Islet of Langerhans (tissue), 1 donor: Measurements from ENCODE around the gene LY6G5C.
A peak's percentile ranks its signal among the peaks of the same experiment; 100 is the strongest.

ENCODE experiments used
- FAIRE-seq: peaks from one replicate; lab custom pipeline; 2011; peaks lifted over from hg19 to GRCh38; lab: Jason Lieb, UNC

LY6G5C gene

DNA sequence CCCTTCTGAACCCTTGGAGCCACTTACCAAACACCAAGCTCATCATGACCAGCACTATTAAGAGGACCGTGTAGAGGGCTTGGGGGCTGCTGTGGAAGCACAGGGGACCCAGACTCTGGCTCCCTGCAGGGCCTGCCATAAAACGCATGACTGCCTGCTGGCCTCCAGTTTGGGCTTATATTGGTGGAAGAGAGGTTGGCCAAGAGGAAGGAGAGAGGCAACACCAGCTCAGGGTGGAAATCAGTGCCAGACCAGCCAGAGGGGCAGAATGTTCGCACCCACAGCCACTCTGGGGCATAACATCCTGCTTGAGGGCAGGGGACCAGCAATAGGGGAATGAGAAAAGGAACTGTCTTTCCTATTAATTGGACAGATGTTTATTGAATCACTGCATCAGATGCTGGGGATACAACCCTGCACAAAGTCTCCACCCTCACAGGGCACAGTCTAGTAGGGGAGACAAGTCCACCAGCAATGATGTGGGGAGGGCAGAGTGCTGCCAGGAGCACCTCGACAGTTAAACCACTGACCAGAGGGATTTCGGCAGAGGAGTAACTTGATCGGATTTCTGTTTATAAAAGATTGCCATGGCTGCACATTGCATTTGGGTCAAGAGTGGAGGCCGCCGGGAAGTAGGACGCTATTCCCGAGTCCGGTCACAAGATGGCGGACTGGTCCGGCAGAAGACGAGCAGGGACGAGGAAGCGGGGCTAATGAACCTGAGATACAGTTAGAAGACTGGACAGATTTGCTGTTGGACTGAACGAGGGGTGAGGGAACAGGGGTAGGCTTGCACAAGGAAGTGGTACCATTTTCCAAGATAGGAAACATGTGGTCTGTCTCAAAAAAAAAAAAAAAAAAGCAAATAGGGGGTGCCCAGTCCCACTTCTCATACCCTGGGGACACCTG lies at the start of gene LY6G5C:
LY6G5C (minus strand) TSS at position 842 of the 909 bp plus-strand sequence; CDS start at position 148, 694 bp downstream.
- FAIRE-seq: peak; percentile 64

GRCh38 chr6:31729979-31730630 lies 49.2 kb upstream of the LY6G5C start:
- FAIRE-seq: no peak

DNA sequence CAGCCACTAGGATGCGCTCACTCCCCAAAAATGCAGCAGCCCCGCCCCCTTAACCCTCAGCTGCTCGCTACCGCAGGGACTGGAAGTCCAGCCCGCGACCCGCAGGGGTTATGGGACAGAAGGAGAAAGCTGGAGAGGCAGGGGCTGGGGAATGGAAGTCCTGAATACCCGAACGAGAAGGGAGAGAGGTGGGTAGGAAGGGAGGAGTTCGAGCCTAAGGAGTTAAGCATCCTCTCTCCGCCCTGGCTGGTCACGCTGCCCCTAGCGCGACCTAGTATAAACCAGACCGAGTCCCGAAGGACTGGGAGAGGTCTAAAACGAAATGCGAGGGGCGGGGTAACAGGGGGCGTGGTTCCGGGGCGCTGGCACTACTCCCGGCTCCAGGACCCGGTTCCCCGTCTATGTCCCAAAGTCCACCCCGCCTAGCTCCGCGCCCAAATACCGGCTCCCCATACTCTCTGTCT lies 48.7 kb upstream of the LY6G5C start:
- FAIRE-seq: no peak

DNA sequence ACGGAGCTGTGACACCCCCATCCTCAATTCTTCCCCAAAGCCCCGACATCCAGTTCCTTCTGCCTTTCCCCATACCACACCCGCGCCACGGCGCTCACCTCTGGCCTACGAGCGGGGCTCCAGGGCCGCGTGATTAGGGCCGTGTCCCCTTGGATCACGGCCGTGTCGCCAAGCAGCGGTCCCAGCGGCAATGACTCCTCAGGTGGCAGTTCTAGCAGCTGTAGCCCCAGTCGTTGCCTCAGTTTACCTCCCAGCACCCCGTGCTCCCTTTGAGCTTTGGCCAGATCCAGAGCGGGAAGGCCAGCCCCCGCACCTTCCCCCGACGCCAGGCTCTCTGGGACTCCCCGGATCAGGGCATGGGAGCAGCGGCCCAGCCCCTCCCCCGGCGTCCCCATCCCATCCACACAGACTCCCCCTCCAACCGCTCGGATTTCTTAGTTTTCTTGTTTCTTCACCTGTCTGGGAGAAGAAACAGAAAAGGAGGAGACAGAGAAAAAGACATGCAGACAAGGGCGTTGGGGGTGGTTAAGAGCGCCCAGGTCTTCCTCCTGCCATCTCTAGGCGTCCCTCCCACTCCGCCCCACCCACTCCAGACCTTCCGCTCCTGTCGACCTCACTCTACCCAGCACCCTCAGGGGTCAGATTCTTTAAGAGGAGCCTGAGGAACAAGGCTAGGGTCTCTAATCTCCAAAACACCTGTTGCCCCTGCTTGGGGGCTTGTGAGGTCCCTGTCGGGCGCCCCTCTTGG lies 48.1 kb upstream of the LY6G5C start, which contains the start of gene DDAH2:
DDAH2 (minus strand) TSS at position 533 of the 748 bp plus-strand sequence; CDS start at position 395, 138 bp downstream.
- no peak for FAIRE-seq

DNA sequence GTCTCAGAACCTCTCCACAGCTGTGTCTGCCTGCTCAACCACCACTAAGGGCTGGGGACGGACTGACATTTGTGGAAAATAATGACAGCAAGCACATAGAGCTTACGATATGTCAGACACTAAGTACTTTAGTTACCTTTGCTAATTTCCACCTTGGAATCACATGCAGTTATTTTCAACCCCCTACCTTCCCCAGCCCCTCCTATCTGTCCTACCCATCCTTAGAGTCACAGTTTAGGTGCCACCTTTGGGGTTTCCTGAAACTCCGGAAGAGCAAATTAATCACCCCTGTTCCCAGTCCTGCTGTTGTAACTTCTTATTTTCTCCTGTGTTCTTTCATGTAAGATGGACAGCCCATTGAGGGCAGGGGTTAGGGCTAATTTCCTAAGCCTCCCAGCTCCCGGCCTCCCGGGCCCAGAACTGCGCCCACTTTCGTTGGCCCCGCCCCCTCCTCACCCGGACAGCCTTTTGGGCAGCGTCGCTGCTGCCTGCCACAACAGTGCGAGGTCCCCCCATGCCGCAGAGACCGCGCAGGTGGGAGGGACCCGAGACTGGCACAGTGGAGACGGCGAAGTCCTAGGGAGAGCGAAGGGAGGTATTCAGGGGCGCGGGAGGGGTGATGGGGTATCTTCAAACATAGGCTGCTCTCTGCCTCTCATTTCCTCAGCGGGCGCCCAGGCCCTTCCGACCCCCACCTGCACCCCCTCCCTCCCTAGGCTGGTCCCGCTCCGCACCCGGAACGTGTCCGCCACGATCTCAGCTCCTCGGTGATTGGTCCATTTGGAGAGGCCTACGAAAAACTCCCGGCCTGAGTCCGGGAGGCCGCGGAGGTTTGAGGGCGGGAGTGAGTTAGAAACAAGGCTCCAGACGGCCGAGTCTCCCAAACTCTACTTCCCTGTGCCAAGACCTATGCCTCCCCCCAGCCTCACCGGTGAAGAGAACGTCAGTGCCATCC lies 47.1 kb upstream of the LY6G5C start:
- no peak for FAIRE-seq

DNA sequence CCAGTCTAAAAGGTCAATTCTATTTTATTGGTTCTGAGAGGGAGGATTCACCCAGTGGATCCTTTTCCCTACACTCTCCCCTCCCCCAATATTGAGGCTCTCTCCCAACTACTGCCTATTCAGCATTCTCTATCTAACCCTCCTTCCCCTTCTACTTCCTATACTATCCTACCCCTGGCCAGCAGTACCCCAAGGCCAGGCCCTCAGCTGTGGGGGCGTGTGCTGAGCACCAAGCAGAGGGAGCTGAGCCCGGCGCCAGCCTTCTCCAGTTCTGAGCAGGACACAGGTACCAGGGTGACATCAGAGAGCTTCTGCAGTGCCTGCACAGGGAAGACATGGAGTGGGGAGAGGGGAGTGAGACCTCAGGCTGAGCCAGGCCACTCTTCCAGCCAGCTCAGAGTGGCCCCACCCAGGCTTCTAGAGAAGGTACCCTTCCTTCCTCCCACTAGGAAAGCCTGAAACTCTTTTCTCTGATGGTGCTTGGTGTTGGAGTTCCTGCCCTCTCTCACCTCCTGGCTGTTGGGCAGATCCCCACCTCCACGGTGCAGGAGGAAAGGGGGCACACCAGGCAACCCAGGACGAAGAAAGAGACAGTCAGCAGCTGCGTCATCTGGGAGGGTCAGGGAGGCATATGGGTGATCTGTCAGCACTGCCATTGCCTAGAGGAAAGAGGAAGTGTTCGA lies 46.3 kb upstream of the LY6G5C start:
- FAIRE-seq: no peak

DNA sequence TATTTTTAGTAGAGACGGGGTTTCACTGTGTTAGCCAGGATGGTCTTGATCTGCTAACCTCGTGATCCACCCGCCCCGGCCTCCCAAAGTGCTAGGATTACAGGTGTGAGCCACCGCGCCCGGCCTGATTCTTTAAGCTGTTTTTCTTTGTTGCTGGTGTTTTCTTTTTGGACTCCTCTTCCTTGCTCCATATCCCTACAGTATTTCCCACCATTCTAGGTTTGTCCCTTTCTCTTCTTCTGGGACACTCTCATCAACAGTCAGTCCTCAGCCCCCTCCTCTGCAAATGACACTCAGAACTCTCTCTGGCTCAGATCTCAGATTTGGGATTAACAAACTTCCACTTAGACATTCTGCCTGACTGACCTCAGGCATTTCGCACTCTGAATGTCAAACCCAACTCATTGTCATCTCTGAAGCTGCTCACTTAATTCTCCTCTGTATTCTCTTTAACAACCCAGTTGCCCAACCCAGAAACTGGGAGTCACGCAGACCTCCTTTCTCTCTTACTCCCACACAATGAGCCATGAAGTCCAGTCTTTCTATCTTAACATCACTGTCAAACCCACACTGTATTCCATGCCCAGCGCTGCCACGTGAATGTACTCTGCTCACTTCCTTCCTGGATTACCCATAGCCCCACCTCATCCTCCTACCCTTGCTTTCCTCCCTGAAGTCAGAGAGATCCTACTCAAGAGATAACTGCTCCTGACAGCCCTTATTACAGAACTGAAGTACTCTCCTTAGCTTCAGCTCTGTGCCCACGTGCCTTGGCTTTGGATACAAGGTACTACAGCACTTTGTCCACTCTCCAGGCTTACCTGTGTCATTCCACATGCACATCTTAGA lies 44.9 kb upstream of the LY6G5C start:
- no peak for FAIRE-seq

- no peak for FAIRE-seq
Observed at GRCh38 chr6:31723980-31724691, 43.3 kb upstream of the LY6G5C start.

GRCh38 chr6:31723245-31723979 lies 42.5 kb upstream of the LY6G5C start, which contains the start of gene MPIG6B:
Gene MPIG6B, plus strand, starts transcription at chr6:31723373. Its CDS starts 11 bp downstream, at chr6:31723384.
- no peak for FAIRE-seq

GRCh38 chr6:31722173-31722572 lies 41.3 kb upstream of the LY6G5C start:
- FAIRE-seq: no peak

DNA sequence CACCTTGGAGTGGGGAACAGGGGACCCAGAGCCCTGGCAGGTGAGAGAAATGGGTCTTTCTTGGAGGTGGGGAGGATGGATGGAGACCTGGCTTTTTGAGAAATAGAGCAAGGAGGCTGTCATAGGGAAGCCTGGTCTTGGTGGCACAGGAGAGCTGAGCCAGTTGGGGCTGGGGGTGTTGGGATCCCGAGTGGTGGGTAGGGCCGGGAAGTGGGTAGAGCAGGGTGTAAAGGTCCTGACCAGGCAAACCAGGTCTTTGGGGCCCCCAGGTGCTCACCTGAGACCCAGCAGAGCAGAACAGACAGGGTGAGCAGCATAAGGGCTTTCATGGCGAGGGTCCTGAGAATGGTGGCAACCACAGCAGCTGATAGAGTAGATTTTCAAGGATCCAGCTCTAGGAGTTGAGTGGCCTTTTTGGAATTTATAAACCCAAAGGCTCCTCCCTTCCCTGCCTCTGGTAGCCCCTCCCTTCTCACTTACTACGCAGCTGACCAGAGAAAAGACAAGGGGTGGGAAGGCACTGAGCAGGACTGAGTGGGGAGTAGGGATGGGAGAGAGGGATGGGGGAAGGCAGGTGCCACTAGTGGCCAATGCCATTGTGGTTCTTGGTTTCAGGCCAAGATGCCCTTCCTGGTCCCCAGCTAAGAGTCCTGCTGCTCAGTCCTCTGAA lies 40.6 kb upstream of the LY6G5C start, which contains the start of gene LY6G6C:
LY6G6C (minus strand) TSS at position 396 of the 670 bp plus-strand sequence; CDS start at position 329, 67 bp downstream.
- FAIRE-seq: no peak

GRCh38 chr6:31720196-31720770 lies 39.4 kb upstream of the LY6G5C start:
- no peak for FAIRE-seq

GRCh38 chr6:31719001-31719400 lies 38.1 kb upstream of the LY6G5C start:
- FAIRE-seq: no peak

DNA sequence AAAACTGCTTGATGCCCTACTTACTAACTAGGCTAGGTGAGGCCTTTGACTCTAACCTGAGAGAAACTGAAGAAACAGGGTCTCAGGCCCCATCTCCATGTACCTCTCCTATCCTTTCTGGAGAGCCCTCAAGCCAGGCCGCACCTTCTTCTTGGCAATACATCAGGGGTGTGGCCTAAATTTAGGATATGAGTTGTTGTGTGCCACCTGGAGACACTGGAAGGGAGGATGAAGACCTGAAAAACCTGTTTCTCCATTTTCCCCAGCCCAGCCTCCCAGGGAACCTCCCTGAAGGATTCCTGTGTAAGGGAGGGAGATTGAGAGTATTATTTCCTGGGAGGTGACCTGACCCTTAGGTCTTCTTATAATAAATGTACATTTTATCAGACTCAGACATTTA lies 37.4 kb upstream of the LY6G5C start:
- no peak for FAIRE-seq

- no peak for FAIRE-seq
Observed at GRCh38 chr6:31717499-31718222, 36.8 kb upstream of the LY6G5C start.
